Choroid plexus epithelial cell (primary cell): ENCODE results near the gene SLC13A5.

Experiments
- DNase-seq: peaks from one replicate; pipeline ENCODE4 v3.0.0-alpha.2; 2010; ENCODE audit warnings: low read depth
- H3K4me3 ChIP-seq: 2 replicates; pipeline ENCODE4 v1.5.1; 2011; ENCODE audit warnings: low read depth, mild to moderate bottlenecking, control low read depth, low read length, moderate library complexity
- TF ChIP-seq, protein P1 (sequence below): conservative IDR thresholded peaks from 2 replicates; pipeline ENCODE4 v1.5.1; 2011; ENCODE audit warnings: low read depth, mild to moderate bottlenecking, control low read depth, inconsistent platforms, low read length, moderate library complexity

The SLC13A5 gene

DNA sequence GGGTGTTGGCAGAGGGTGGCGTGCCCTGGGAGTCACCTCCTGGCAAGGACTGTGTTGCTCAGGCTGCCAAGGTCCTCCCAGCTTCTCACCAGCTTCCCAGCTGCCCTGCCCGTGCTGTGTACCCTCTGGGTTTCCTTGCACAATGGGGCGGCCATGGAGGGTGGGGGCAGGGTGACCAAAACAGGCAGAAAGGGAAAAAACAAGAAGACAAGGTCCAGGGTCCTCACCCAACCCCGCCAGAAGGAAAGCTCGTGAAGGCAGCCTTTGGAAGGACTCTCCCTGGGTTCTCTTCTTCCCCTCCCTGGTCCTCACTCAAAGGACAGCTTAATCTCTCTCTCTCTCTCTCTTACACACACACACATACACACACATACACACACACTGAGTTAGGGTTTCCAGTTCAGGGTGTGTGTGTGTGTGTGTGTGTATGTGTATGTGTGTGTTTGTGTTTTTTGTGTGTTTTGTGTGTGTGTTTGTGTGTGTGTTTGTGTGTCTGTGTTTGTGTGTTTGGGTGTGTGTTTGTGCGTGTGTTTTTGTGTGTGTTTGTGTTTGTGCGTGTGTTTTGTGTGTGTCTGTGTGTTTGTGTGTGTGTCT, 2.0 kb downstream of the SLC13A5 start:
- H3K4me3 ChIP-seq, result no peak overlapping the region
- no peak for DNase-seq
- TF ChIP-seq, protein P1, sequence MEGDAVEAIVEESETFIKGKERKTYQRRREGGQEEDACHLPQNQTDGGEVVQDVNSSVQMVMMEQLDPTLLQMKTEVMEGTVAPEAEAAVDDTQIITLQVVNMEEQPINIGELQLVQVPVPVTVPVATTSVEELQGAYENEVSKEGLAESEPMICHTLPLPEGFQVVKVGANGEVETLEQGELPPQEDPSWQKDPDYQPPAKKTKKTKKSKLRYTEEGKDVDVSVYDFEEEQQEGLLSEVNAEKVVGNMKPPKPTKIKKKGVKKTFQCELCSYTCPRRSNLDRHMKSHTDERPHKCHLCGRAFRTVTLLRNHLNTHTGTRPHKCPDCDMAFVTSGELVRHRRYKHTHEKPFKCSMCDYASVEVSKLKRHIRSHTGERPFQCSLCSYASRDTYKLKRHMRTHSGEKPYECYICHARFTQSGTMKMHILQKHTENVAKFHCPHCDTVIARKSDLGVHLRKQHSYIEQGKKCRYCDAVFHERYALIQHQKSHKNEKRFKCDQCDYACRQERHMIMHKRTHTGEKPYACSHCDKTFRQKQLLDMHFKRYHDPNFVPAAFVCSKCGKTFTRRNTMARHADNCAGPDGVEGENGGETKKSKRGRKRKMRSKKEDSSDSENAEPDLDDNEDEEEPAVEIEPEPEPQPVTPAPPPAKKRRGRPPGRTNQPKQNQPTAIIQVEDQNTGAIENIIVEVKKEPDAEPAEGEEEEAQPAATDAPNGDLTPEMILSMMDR, result no peak

DNA sequence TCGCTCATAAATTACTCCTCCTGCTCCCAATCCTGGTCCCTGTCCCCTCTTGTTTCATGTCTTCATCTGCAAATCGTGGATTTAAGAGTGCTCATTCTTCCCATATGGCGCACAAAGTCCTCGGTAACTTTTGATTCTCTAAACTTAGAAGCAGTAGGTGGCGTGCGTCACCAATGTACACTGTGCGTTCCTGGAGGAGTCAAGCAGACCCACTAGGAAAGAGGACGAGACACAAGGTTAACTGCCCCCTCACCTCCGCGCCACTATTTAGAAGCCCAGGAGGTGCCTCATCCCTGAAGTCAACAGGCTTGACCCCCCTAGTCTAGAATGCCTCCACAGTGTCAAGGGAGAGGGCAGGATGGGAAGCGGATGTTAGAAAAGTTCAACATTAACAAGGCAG, 2.9 kb downstream of the SLC13A5 start:
- DNase-seq, result no peak
- no peak overlapping the region for H3K4me3 ChIP-seq
- TF ChIP-seq, protein P1, result peak; percentile 15

DNA sequence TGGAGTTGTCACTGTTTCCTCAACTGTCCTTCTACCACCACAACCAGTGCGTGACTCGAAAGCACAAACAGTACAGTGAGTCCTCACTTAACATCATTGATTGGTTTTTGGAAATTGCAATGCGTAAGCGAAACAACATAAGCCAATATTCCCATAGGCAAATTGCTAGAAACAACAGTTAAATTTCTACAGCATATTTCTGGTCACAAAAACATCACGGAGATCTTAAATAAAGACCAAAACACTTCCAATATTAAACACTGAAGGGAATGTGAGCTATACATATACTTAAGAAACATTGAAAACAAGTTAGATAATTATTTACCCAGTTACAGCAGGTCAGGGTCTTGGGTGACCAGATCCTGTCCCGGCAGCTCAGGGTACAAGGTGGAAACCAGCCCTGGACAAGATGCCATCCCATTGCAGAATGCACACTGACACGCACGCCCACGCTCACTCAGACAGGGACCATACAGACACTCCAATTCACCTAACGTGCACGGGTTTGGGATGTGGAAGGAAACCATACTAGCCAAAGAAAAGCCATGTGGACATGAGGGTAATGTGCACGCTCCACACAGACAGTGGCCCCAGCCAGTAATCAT, 4.7 kb downstream of the SLC13A5 start:
- DNase-seq, result no peak
- no peak overlapping the region for H3K4me3 ChIP-seq
- TF ChIP-seq, protein P1, result no peak

DNA sequence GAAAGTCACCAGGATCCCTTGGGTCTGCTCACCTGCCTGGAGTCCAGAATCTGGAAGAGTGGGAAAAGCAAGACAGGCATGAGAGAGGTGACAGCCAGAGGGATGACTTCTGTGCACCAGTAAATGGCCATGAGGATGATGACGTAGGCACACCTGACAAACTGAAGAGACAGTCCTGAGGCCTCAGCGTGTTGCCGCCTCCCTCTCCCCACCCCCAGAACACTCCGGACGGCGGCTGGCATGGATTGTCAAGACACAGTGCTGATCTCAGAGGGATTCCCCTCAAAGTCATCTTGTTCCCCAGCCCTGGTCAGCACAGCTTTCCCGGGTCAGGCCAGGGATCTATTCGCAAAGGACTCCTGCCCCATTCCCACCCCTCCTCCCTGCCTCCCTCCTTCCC, 6.2 kb downstream of the SLC13A5 start:
- no peak overlapping the region for H3K4me3 ChIP-seq
- DNase-seq, result no peak
- TF ChIP-seq, protein P1, result no peak

DNA sequence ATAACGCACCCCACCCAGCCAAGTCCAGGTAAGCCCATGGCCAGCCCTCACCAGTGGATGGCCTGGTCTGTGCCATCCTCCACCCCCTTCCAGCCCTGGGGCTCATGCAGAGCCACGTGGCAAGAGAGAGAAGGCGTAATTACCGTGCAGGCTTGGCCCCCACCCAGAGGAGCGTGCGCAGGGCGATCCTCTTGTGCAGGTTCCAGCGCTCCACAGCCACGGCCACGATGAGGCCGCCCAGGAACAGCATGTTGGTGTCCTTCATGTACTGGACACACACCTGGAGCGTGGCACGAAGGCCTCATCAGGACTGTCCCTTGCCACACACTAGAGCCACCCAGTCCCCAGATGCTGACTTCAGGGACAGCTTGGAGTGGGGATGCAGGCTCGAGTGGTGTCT, 6.7 kb downstream of the SLC13A5 start:
- no peak overlapping the region for H3K4me3 ChIP-seq
- no peak for DNase-seq
- TF ChIP-seq, protein P1, result no peak

DNA sequence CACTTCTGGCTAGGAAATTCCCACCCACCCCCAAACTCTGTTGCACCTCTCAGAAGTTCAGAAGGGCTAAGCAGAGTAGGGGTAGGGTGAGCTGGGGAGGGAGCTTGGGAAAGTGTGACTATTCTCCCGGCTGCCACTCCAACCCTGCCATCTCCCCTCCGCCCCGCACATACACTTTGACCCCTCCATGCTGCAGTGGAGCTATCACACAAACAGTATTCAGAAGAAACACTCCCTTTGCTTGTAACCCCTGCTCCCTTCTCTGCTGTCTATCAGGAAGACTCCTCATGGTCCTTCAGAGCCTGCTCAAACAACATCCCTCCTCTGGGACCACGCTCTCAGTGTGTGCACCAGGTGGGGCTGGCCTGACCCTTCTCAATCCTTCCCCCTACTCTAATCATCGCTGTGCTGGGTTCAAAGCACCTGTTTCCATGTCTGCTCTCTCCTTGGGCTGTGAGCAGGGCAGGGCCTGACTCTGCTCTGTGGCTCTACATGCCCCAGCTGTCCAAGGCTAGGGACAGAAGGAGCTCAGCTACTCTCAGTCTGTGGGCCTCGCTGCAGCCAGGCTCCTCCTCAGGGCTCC, 8.6 kb downstream of the SLC13A5 start:
- TF ChIP-seq, protein P1, result no peak
- H3K4me3 ChIP-seq, result no peak overlapping the region
- DNase-seq, result no peak

DNA sequence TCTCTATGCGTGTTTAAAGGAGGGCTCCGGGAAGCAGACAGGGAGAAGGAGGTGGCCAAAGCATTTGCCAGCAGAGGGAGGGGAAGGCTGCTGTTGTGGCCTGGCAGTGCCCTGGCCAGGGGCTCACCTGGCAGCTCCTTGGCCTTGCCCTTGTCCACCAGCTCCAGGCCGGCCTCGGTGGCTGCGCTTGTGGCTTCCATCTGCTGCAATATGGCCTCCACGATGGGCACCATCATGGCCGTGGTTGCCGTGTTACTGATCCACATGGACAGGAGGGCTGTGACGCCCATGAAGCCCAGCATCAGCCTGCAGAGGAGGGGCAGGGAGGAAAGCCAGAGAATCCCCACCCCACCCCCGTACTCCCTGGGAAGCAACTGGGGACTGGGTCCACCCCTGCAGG, 9.4 kb downstream of the SLC13A5 start:
- no peak for DNase-seq
- H3K4me3 ChIP-seq, result no peak overlapping the region
- TF ChIP-seq, protein P1, result no peak
